EH (cell line): ENCODE results near the gene MRPL32.
"Not testable (repeated sequence)": the region's sequence is repeated elsewhere in the genome, so short reads cannot be mapped to it uniquely, and the experiment has no call there.

ENCODE experiments used
- DNase-seq: peaks from one replicate; pipeline ENCODE4 v3.0.0-alpha.2; 2015; ENCODE audit warnings: low read depth

Gene MRPL32

DNA sequence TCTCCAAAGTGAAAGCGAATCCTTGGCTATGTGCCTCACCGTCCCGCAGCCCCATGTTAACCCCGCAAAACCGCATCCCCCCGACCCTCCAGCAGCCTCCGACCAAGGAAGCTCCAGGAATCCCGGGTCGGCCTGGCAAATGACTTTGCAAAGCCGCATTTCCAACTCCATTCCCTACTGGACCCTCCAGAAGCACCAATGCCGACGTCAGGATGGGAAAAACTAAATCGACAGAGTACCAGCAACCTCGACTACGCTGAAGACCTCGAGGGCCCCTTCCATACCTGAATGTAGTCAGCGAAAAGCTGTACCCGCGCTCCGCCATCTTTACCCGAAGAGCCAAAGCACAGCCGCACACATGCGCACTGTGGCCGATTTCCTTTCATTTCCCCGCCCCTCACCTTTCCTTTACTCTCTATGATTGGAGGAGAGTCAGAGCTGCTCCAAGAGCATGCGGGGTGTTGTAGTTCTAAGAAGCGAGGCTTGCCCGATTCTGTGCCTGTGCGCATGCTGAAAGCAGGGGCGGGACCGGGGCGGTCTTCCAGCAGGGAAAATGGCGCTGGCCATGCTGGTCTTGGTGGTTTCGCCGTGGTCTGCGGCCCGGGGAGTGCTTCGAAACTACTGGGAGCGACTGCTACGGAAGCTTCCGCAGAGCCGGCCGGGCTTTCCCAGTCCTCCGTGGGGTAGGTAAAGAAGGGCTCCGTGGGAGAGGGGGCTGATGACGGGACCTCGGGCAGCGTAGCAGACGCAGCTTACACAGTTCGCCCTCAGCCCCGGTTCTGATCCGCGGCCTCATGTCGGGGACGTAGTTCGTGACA, at the start of gene MRPL32, which contains the start of gene PSMA2:
Gene MRPL32 (plus strand): TSS at position 543 of the 818 bp plus-strand sequence. CDS start 11 bp downstream, at position 554.
Gene PSMA2 (minus strand): TSS at position 341 of the 818 bp plus-strand sequence. CDS start 16 bp downstream, at position 325.
- DNase-seq, result peak; percentile 98

DNA sequence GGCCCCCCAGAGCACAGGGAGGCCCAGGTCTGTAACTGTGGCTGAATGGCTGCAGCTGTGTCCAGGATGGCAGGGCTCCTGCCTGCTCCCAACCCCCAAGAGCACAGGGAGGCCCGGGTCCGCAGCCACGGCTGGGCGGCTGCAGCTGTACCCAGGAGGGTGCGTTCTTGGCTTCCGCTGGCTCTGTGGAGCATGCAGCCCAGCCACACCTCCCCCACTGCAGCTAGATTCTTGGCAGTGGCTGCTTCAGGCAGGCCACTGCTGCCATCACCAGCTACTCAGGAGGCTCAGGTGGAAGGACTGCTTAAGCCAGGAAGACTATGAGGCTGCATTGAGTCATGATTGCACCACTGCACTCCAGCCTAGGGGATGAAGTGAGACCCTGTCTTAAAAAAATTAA, 48.2 kb upstream of the MRPL32 start:
- no peak for DNase-seq

DNA sequence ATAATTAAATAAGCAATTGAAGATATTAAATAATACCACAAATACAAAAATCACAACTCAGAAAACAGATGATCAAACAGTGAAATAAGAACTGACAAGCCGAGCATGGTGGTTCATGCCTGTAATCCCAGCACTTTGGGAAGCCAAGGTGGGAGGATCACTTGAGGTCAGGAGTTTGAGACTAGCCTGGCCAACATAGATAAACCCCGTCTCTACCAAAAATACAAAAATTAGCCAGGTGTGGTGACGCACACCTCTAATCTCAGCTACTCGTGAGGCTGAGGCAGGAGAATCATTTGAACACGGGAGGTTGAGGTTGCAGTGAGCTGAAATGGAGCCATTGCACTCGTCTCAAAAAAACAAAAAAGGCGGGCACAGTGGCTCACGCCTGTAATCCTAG, 47.0 kb upstream of the MRPL32 start:
- not testable (repeated sequence) for DNase-seq

DNA sequence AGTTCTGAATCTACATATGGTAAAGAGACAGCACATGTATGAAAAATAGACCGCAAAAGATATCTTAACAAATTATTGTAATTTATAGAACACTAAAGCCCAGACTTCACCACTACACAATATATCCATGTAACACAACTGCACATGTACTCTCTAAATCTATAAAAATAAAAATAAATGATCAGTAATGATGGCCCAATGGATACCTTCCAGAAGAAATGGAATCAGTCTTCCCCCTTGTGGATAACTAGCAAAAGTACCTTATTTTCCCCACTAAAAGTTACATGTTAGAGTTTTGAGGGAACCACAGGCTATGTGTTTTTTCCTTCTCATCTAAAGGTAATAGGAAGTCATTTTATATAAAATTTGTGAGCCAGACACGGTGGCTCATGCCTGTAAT, 46.0 kb upstream of the MRPL32 start:
- DNase-seq, result no peak

DNA sequence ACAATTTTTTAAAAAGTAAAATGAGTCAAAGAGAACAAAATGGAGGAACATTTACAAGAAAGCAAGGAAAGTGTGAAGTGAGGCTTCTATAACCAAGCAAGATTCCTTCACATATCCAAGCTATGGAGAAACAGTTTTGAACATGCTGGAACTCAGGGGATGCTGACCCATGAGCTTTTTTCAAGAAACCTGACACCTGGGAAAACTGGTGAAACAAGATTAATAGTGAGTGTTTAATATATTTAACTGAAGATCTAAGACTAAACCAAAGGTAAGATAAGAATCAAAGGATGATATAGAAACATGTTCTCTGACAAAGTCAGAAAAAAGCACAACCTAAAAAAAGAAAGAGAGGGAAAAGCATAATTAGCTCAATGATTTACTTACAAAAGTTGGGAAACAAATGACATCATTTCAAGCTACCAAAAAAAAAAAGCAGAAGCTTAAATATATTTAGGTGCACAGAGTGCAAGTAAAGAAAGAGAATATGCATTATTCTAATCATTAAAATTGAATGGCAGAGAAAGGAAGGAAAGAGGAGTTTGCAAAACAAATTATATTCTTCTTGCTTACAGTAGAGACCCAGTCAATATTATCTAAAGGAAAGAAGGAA, 45.2 kb upstream of the MRPL32 start:
- no peak for DNase-seq

DNA sequence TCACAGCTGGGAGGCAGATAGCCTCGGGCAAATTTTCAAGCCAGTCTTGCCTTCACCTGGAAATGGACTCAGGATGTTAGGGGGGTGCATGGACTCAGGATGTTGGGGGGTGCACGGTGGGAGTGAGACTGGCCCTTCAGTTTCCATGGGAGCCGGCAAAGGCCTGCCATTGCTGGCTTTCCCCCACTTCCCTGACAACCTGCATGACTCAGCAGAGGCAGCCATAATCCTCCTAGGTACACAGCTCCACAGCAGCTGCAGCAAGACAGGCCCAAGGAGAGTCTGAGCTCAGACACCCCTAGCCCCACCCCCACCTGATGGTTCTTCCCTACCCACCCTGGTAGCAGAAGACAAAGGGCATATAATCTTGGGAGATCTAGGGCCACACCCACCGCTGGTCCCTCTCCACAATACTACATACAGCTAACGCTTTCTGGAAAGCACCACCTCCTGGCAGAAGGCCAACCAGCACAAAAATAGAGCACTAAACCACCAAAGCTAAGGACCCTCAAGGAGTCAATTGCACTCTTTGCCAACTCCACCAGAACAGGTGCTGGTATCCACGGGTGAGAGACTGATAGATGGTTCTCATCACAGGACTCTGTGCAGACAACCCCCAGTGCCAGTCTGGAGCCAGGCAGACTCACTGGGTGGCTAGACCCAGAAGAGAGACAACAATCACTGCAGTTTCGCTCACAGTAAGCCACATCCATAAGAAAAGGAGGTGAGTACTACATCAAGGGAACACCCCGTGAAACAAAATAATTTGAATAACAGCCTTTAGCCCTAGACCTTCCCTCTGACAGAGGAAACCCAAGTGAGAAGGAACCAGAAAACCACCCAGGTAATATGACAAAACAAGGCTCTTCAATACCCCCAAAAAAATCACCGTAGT, 38.6 kb upstream of the MRPL32 start:
- DNase-seq, result no peak

DNA sequence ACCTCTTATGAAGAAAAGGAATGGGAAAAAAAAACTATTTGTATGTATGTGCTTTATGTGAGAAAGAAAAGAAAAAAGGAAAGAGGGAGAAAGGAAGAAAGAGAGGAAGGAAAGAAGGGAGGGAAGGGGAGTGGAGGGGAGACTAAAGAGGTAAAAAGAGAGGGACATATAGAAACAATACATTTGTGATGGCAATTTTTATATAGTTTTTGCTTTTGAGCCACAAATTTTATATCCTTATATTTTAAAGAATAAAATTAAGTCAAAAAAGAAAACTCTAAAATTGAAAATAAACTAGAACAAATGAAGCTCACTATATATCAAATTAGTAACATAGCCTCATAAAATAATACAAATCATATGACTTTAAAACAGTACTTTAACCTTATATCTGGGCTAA, 31.3 kb upstream of the MRPL32 start:
- no peak for DNase-seq

DNA sequence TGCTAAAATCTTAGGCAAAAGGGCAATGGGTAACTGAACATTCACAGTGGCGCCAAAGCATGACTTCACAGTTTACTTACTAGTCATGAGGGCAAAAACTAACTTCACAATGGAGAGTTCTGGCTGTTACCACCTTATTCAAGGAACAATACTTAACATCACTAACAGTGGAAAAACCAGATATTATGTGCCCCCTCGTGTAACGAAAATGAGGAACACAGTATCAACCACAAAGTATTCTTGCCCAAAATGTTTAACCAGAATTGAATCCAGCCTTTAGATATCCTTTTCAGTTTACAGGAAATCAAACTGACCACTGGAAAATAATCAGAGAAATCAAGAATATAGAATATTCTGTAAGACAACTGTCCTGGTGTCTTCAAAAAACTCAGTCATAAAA, 29.8 kb upstream of the MRPL32 start:
- DNase-seq, result no peak

DNA sequence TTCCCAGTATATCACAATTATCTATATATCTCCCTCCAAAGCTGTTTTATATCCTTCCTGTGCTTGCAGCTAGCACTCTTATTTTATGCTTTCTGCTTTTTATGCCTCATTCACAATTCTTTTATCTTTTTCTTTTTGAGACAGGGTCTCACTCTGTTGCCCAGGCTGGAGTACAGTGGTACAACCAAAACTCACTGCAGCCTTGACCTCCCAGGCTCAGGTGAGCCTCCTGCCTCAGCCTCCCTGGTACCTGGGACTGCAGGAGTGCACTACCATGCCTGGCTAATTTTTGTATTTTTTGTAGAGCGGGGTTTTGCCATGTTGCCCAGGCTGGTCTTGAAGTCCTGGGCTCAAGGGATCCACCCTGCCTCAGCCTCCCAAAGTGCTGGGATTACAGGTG, 26.0 kb upstream of the MRPL32 start:
- no peak for DNase-seq

DNA sequence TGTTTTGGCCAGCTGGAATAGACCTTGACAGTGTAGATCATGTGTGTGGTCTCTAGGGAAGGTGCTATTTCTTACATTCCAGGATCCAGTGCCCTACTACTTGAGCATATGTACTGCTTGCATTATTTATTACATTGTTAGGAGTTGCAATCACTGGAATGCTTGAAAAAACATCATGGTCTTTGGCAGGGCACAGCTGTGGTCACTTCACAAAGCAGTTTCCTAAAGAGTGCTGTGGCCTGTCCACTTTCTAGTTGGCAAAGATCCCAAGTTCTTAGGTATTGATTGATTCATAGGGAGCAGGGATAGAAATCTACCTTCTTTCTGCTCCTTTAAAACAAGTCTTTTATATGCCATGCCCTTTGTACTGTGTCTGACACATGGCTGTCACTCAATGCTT, 24.9 kb upstream of the MRPL32 start:
- DNase-seq, result peak; percentile 57

DNA sequence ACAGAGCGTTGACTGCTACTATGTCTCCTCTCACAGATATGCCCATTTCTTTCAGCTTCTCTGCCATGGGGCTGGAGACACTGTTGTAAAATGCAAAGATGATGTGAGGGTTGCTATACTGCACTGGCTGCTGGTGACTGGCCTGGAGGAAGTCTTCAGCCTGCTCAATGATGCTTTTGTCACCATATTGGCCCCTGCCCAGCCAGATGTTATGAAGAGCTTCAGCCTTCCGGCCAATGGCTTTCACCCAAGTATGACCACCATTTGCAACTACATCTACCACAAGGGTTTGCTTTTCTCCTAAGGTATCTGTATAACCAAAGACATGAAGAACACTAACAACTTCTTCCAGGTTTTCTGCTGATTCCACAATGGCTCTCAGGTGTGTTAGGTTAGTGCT, 21.9 kb upstream of the MRPL32 start:
- DNase-seq, result no peak

DNA sequence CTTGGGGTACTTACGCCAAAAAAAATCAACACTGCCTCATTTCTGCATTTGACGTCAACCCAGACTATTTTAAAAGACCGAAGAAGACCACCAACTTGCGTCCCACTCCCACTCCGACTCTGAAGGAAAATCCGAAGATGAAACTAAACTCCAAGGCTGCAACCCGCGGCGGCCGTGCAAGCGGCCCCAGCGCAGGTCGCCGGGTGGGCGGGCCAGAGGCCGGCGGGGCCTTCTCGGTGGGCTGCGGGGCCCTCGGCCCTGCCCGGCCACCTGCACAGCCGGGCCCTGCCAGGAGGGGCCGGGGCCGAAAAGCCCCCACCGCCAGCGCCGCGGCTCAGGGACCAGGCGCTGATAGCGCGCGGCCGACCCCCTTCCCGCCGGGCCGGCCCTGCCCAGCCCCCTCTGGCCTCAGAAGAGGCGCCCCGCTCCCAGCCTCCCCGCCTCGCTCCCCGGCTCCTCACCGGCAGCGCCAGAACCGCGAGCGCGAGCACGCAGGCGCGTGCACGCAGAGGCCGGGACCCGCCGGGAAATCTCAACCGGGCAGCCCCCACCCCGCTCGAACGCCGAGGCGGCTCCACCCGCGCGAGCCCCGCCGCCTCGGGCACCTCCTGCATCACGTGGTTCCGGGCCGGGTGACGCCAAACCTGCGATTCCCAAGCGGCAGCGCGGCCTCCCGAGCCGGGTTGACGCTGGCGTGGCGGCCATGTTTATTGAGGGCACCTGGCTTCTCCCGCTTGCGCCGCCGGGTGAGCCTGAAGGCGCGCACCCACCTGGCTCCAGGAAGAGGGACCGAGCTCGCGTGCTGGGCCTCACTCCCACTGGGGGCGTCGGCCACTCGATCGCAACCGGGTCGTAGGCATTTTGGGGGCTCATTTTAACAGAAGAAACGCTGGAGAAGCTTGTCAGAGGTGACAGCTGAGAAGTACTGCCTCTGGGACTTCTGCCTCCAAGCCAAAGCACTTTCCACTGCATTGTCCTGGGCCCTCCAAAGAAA, 20.4 kb upstream of the MRPL32 start, which contains the start of gene C7orf25:
Gene C7orf25 (minus strand): TSS at position 617 of the 994 bp plus-strand sequence. CDS start 1,170 bp downstream, outside the sequence.
- peak; percentile 90 for DNase-seq

DNA sequence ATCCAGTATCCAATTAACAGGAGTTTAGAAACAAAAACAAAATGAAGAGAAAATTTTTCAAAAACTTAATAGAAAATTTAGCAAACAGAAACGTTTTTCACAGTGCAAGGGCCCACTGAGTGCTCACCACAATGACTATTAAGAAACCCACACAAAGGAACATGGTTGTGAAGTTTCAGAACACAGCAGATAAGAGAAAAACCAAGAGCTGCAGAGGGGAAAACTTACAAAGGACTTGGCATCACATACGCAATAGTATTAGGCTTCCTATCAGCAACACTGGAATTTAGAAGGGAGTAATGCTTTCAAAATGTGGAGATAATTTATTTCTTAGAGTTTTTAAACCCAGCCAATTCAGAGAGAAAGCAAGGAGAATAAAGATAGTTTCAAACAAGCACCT, 18.6 kb upstream of the MRPL32 start:
- peak; percentile 15 for DNase-seq

DNA sequence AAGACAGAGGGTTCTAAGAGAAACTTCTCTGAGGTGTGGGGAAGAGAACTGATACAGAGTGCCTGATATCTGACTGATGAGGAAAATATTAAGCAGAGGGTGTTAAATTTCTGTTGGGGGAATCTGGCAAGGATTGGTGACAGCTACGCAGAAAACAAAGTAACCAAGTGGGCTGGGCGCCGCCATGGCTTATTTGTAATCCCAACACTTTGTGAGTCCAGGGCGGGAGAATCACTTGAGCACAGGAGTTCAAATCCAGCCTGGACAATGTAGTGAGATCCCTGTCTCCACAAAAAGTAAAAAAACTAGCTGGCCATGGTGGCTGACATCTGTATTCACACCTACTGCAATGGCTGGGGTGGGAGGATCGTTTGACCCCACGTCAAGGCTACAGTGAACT, 18.2 kb upstream of the MRPL32 start:
- no peak for DNase-seq

DNA sequence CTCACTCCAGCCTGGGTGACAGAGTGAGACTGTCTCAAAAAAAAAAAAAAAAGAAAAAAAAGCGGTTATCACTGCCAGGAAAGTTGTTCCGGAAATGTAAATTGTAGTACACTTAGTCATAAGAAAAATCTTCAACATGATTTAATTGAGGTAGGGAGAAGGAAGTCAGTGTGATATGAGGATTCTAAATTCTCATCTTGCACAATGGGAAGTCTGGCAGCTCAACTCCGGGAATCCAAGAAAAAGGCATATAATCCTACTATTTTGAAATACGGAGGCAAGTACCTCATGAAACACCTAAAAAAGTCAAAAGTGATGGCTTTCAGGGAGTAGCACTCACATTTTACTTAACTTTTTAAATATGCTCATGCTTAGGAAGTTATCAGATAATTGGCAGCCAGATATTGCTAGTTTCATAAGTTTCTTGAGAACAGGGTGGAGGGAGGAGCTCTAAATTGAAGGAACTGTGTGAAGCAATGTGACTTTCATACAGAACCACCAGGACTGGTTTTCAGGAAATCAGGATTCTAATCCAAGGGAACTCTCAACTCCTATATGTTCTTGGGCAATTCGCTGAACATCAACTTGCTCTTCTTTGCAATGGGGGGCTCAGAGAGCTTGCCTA, 17.6 kb upstream of the MRPL32 start:
- peak; percentile 86 for DNase-seq

DNA sequence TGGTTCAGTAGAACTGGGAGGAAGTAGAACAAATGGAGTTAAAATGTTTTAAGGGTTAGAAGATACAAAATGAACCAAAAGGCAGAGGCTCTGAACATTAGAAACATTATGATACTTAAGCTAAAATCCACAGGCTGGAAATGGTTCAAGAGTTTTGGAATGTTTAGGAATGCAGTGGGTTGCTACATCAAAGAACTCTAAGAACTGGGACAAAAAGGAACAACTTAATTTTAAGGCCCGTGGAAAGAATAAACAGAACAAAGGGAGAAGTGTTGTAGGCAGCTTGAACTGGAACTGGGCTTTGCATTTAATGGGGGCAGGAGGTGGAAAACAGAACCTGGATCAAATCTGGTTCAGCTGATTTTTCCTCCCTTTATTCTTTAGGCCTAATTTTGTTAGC, 16.8 kb upstream of the MRPL32 start:
- DNase-seq, result peak; percentile 61

DNA sequence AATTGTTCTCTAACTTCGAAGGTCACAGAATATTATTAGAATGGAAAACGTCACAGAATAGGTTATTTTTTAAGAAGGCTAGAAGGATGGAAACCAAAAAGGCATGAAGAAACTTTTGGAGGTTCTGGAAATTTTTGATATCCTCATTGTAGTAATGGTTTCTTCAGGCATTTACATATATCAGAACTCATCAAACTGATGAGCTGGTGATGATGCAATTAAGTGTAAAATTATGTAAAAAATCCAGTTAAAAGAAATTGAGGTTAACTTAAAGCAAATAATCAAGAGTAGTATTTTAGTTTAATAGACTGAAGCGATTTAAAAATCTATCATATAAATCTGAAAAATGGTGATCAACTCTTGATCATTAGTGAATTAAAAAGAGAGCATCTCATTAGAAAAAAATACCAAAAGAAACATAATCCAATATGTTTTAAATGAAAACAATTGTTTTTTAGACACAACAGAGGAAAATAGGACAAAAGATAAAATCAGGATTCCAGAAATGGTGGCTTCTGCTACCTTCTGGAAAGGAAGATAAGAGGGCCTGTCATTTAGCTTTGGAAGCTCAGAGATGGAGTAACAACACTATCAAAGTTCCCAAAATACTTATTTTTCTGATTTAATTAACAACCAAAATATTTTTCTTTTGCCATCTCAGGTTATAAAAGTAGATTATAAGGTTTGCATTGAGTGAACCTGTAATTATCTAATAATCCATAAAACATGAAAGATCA, 10.0 kb upstream of the MRPL32 start:
- no peak for DNase-seq

DNA sequence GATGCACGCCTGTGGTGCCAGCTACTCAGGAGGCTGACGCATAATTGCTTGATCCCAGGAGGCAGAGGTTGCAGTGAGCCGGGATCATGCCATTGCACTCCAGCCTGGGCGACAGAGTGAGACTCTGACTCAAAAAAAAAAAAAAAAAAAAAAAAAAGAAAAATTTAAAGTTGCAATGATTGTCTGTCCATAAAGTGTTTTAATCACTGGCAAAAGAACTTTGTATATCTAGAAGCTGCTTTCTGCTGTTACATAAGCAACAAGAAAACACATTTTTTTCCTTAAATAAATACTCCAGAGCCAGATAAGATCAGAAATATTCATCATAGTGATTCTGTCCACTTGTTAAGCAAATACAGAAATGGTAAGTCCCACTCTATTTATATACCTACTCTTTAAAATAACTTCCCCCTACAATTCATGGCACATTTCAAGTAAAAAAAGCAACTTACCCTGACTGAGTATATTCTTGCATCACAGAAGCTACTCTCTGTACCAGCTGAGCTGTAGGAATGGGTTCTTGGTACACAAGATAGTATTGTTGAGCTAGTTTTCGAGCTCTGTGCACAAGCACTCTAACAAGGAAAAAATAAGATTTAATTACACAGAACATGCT, 7.8 kb upstream of the MRPL32 start:
- DNase-seq, result peak; percentile 70

DNA sequence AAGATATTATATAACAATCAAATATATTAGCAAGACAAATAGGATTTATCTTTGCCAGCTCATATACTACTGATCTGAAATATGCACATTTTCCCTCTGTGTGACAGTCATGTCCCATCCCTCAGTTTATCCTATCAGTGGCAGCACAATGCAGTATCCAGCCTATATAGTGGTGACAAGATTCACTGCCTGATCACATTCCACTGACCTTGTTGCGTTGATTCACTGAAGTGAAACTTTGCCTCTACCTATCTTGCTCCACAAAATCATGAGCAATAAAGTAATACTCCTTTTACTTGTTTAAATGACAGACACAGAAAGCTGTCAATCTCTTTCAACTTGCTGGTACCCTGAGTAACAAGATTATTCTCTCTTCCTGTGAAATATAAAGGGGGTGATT, 6.5 kb upstream of the MRPL32 start:
- DNase-seq, result no peak

DNA sequence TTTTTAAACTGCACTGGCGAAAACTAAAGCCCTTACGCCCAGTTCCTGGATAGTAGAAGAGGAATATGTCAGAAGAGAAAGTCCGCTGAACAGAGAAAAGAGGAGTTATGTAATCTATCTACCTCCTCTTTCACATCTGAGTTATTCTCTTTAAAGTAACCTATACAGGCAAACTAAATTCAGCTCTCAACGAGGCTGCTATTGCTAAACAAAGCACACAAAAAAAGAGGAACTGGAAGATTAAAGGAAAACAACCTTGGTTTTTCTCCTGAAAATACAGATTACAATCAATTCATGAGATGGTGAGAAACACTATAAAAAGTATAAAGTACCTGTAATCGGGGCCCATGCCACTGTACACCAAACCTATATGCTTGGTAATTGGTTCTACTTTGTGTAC, 6.0 kb upstream of the MRPL32 start:
- no peak for DNase-seq
